RCC 7860 (cell line): ENCODE measurements around the gene TMEM63A.

ENCODE experiments used
- DNase-seq: peaks from one replicate; pipeline ENCODE4 v3.0.0-alpha.2; 2015; ENCODE audit warnings: low spot score
- FAIRE-seq: peaks from 2 replicates; lab custom pipeline; 2012; peaks lifted over from hg19 to GRCh38; lab: Jason Lieb, UNC

The TMEM63A gene

GRCh38 chr1:225886159-225887029 is 4.2 kb upstream of the TMEM63A start:
- FAIRE-seq (no peak), DNase-seq (no peak)

- no peak for DNase-seq
- no peak for FAIRE-seq
Observed at GRCh38 chr1:225885336-225885735, 3.2 kb upstream of the TMEM63A start.

- FAIRE-seq (no peak), DNase-seq (no peak)
Observed at GRCh38 chr1:225883616-225884265, 1.6 kb upstream of the TMEM63A start.

GRCh38 chr1:225882694-225883615 is 775 bp upstream of the TMEM63A start:
- peak; percentile 9 for DNase-seq
- no peak for FAIRE-seq

- no peak for FAIRE-seq
- peak; percentile 36 for DNase-seq
Observed at GRCh38 chr1:225881081-225881958, 860 bp downstream of the TMEM63A start.

- no peak for DNase-seq
- no peak for FAIRE-seq
Observed at GRCh38 chr1:225880636-225881035, 1.5 kb downstream of the TMEM63A start.

- DNase-seq (no peak), FAIRE-seq (no peak)
Observed at GRCh38 chr1:225880222-225880588, 2.0 kb downstream of the TMEM63A start.

GRCh38 chr1:225879521-225880221 is 2.5 kb downstream of the TMEM63A start:
- FAIRE-seq (no peak), DNase-seq (no peak)

- DNase-seq, result no peak
- FAIRE-seq, result no peak
Observed at GRCh38 chr1:225878282-225878681, 3.9 kb downstream of the TMEM63A start.

- peak; percentile 19 for DNase-seq
- no peak for FAIRE-seq
Observed at GRCh38 chr1:225877580-225877979, 4.6 kb downstream of the TMEM63A start.

- FAIRE-seq, result no peak
Observed at GRCh38 chr1:225876900-225877510, 5.2 kb downstream of the TMEM63A start.

GRCh38 chr1:225875044-225875815 is 7.0 kb downstream of the TMEM63A start:
- FAIRE-seq, result no peak
- DNase-seq, result peak; percentile 27

More at GRCh38 chr1:225876900-225877510, 5.2 kb downstream of the TMEM63A start:
- DNase-seq, result no peak

- DNase-seq, result no peak
- FAIRE-seq, result no peak
Observed at GRCh38 chr1:225874431-225874830, 7.7 kb downstream of the TMEM63A start.

GRCh38 chr1:225873281-225873850 is 8.8 kb downstream of the TMEM63A start:
- DNase-seq (no peak), FAIRE-seq (no peak)

- peak; percentile 15 for FAIRE-seq
- DNase-seq, result no peak
Observed at GRCh38 chr1:225872075-225872430, 10.1 kb downstream of the TMEM63A start.

GRCh38 chr1:225871359-225872074 is 10.7 kb downstream of the TMEM63A start:
- DNase-seq (no peak), FAIRE-seq (no peak)

- no peak for FAIRE-seq
- DNase-seq, result no peak
Observed at GRCh38 chr1:225870911-225871310, 11.3 kb downstream of the TMEM63A start.
